GM21360 (cell line): ENCODE data around the gene CLTB.

Experiments used
- ATAC-seq: cut with Tn5 transposase; IDR thresholded peaks from one replicate; pipeline ENCODE4 v1.9.1; 2021; ENCODE audit warnings: mild to moderate bottlenecking, moderate library complexity; ENCODE audit not compliant: unreplicated experiment

Gene CLTB

DNA sequence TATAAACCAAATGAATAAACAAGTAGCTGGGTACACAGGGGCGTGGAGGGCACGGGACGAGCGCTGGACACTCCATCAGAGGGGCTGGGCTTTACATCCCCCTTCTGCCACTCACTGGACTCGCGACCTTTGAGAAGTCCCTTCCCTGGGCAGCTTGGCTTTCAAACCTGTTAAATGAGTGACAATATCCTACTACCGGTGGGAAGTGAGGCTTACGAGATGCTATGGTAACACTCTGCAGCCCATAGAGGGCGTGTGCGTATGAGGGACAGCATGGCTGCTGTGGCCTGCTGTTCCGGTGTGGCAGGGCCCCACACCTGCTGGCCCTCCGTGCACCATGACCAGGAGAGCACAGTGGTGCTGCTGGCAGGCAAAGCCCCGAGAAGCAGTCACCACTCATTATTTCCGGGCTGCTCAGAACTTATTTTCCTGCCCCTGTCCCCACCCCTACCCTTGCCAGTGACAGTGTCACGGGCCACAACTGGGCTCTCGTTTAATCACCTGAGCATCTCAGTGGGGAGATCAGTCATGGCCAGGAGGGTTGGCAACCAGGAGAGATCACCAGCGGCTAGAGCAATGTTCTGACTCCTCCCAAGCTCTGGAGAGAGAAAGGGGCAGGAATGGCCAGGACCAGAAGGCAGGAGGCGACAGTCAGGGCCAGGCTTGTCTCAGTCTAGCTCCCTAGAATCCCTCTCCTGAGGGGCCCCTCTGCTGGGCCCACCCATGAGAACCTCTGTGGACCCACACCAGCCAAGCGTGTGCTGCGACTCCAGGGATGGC, 10.5 kb downstream of the CLTB start:
- no peak for ATAC-seq

DNA sequence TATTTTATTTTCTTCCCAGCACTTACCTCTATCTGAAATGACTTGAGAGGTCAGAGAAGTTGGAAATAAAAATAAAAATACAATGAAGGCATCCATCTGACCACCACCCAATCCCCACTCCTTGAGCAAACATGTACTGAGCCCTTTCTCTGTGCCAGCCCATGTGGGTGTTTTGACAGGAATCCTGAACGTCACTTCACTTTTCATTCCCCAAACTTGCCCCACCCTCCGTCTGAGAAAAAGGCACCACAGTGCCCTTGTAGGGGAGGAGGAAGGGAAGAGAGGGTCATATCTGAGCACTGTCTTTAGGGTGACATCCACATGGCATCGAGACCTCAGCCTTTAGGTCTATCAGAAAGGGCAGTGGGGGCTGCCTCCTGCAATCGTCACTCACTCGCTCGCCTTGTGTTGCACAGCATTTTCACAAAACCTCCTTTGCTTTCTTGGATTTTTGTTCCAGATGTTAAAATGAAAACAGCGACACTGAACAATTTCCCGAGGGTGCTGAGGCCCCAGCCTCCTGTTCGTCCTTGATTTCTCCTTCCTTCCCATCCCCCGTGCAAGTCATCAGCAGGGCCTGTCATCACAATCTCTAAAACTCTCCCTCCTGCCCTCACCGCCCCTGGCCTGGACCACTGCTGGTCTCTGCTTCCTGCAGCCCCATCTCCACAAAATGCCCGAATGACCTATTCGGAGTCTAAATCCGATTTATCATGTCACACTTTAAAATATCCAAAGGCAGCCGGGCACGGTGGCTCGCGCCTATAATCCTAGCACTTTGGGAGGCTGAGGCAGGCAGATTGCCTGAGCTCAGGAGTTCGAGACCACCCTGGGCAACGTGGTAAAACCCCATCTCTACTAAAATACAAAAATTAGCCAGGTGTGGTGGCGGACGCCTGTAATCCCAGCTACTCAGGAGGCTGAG, 14.8 kb downstream of the CLTB start:
- ATAC-seq = no peak

DNA sequence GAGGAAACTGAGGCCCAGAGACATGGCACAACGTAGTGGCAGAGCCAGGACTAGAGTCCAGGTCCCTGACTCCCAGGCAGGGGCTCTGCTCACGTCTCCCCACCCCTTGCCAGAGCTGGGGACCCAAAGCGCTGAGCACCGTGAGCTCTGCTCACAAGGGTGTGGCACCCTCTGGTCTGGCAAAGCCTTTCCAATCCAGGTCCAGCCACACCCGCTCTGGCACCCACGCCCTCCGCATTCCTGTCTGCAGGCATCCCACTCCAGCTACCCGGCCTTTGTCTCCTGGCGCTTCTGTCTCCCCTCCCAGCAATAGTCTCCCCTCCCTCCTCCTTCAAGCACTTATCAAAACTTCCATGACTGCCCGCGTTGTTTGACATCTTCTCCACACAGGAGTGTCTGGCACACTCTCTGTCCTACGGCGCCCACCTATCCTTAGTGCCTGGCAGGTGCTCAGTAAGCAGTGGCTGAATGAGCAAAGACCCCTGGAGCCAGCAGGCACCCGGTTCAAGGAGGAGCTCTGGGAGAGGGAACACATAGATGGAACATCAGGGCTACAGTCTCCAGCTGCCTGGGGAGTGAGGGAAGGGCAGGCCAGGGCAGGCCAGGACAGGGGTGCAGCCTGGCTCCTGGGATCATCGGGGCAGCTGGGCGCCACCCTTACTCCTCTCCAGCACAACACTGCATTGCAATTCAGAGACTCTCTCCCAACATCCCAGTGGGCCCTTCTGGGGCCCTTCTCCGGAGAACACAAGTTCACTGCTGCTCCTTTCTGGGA, 15.8 kb downstream of the CLTB start:
- ATAC-seq = no peak

DNA sequence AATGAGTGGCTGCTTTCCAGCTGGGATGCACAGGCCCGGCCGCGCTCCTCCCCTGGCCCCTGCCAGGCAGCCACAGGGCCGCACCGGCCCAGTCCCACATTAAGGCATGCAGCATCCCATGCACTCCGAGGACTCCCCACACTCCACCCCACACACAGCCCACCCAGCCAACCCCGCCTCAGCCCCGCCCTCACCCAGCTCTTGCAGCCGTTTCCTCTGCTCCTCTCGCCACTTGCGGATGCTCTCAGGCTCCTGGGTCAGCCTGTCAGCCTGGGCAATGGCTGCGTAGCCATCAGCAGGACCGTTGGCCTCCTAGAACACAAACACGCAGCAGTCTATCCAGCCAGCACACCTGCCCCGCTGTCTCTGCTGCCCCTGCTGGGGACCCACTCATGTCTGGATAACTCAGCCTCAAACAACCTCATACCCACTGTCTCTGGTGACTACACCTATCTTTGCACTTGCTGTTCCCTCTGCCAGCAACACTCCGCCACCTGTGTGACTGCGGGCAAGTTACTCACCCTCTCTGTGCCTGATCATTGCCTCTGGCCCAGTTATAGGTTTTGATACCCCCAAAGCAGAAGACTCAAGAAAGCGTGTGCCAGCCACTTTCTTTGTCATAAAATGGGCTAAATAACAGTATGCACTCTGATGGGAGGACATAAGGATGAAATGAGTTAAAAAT, 18.5 kb downstream of the CLTB start:
- ATAC-seq = no peak

DNA sequence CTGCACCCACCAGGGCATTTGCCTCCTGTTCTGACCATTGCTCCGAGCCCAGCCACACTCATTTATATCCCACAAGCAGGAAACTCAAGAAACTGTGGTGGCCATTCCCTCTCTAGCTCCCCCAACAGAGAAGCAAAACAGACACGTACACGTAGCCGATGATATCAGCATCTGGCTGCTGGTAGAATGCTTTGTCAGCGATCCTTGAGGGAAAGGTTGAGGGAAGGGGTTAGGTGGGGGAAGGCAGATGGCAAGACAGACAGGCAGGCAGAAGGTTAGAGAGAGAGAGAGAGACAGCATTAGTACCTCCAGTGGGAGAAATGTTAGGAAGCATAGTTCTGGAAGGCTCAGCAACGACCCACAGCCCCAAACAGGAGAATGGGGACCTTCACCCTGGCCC, 20.0 kb downstream of the CLTB start:
- ATAC-seq = no peak

DNA sequence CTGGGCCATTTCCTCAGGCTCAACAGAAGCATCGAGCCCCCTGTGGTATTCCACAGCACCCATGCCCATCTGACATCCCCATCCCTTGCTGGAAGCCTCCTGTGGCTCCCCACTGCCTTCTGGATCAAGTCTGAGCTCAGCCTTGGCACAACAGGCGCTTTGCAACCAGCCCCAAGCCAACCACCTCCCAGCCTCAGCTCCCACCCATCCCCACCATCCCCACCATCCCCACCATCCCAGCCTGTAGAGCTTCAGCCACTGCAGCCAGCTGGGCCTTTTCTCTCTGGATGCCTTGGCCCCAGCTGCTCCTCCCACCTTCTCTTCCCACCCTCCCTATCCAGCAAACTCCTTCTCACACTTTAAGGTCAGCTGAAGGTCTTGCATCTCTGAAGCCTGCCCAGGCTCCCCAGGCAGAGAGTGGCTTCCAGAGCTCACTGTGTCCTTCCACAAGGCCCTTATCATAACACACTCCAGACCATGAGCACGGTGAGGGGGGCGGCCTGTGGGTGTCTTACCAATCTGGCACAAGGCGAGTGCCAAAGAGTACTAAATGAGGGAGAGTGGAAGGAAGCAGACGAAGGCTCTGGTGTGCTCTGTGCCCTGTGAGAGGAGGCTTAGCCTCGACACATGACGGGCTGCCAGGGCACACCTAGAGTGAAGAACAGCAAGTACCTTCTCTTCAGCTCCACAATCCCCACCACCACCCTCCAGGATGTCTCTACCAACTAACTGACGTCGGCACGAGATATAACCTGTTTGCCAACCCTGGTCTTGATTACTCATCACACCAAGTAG, 21.3 kb downstream of the CLTB start:
- ATAC-seq = no peak

DNA sequence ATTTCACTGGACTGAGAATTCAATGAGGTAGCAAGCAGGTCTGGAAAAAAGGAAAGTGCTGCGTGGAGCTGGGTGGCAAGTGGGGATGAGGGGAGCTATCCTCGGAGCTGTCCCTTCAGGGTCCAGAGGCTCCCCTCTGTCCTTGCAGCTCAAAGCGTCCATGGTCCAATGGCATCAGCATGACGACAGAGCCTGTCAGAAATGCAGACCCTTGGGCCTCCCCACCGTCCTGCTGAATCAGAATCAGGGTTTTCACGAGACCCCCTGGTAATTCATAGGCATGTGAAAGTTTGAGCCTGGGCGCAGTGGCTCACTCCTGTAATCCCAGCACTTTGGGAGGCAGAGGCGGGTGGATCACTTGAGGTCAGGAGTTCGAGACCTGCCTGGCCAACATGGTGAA, 22.2 kb downstream of the CLTB start:
- no peak for ATAC-seq

DNA sequence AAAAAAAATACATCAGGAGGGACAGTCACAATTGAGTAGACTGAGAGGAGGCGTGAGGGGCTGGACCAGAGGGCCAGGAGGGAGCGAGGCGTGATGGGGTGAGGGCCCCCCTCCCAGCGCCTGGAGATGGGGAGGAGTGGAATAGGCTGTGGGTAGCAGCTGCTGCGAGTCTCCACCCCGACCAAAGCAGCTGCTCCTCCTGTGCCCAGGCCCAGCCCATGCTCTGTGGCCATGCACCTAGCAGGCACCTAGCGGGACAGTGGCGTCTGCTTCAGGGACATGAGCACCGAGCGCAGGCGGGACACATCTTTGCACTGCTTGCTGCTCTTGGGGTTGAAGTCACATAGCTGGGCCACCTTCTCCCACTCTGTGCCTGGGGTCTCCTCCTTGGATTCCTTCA, 23.8 kb downstream of the CLTB start:
- ATAC-seq = no peak

DNA sequence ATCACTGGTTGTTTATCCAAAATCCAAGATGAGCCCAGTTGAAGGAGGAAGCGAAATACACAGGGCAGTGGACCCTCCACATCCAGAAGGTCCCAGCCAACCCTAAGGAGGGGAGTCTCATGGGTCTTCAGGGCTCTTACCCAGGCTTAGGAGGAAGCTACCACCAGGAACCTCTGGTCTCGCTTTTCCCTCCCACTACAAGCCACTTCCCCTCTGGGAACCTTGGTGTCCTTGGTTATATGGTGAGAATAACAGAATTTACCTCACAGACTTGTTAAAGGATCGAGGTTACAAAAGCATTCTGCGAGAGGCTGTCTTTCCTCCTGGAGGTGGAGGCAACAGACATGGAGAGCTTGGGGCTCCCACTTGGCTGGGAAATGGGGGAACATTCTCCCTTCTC, 24.3 kb downstream of the CLTB start:
- no peak for ATAC-seq

DNA sequence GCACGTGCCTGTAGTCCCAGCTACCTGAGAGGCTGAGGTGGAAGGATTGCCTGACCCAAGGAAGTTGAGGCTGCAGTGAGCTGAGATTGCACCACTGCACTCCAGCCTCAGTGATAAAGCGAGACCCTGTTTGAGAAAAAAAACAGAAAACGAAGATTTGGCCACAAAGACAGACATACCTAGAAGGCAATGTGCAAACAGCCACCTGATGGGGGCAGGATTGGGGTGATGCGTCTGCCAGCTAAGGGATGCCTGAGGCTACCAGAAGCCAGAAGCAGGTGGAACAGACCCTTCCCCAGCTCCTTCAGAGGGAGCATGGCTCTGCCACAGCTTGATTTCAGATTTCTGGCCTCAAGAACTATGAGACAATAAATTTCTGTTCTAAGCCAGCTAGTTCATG, 24.9 kb downstream of the CLTB start:
- ATAC-seq = no peak

DNA sequence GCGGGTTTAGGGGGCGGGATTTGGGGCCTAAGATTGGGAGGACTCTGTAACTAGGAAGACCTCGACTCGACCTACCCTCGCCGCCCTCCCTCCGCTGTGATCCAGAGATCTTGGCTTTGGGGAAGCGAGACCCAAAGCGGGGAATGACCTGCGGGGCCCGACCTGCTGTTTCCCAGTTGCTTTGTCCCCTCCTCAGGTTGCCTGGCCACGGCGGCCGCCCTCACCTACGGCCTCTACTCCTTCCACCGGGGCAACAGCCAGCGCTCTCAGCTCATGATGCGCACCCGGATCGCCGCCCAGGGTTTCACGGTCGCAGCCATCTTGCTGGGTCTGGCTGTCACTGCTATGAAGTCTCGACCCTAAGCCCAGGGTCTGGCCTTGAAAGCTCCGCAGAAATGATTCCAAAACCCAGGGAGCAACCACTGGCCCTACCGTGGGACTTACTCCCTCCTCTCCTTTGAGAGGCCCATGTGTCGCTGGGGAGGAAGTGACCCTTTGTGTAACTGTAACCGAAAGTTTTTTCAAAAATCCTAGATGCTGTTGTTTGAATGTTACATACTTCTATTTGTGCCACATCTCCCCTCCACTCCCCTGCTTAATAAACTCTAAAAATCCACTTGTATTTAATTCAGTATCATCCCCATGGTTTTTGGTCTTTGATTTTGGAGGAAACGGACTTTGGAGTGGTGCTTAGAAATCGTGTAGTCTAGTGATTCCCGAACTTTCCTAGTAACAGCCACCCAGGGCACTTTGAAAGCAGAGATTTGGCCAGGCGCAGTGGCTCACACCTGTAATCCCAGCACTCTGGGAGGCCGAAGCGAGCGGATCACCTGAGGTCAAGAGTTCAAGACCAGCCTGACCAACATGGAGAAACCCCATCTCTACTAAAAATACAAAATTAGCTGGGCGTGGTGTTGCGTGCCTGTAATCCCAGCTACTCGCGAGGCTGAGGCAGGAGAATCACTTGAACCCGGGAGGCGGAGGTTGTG, 26.9 kb downstream of the CLTB start:
- peak; percentile 27 for ATAC-seq

DNA sequence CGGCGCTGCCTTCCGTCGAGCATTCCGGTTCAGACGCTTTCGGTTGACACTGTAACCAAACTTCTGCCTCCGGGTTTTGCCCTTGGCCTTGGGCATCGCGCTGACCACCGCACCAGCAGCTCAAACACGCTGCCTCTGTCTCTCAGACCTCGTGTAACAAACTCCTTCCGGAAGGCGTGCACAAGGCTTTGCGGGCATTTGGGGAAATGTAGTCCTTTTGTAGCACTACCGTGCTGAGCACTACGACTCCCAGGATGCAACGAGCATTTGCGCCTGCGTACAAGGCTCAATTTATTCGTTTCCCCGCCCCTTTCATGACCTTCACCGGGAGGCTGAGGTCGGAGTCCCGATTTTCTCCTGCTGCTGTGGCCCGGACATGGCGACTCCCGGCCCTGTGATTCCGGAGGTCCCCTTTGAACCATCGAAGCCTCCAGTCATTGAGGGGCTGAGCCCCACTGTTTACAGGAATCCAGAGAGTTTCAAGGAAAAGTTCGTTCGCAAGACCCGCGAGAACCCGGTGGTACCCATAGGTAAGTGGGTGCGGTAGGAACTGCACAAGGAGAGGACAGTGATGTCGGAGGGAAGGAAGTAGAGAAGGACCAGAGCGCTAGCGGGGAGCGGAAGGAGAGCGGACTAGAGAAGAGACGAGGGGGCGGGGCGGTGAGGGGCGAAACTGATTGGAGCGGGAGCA, 27.8 kb downstream of the CLTB start, which contains the start of the genes HIGD2A and NOP16:
Gene HIGD2A, plus strand, starts transcription at position 308 of the 691 bp plus-strand sequence. Its CDS starts 69 bp downstream, at position 377.
Gene NOP16, minus strand, starts transcription at position 155 of the 691 bp plus-strand sequence. Its CDS starts 59 bp downstream, at position 96.
- peak; percentile 84 for ATAC-seq

DNA sequence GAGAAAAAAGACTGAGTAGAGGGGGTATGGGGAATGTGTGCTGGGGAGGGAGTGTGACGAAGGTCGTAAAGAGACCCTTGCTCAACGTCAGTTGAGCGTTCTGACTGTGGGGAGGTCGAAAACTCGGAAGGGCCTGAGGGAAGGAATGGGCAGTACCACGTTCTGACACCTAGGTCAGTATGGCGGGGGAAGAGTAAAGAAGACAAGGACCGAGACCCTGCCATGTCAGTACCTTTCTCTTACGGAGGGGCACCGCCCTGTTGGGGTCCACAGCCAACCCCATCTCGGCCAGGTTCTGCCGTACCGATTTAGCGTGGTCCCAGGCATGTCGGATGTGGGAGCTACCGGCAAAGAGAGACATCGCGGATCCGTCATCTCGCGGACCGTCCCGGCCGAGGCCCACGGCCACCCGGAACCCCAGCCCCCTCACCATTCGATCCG, 28.3 kb downstream of the CLTB start:
- no peak for ATAC-seq

DNA sequence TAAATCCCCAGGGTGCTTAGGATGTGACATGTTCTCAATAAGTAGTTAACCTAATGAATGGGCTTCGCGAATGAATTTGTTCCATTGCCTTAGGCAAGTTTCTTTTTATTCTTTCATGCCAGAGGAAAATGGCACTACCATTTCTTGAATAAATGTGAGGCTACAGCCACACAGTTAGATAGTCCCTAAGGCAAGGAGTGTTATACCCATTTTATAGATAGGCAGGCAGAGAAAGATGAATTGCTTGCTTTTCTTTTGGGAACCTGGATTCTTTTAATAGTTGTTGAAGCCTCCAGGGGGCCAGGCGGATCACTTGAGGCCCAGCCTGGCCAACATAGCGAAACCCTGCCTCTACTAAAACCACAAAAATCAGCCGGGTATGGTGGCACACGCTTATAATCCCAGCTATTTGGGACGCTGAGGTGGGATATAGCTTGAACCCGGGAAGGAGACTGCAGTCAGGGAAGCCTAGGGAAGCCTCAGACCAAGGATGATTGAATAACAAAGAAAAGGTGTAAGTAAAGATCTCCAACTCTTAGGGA, 28.9 kb downstream of the CLTB start:
- ATAC-seq = no peak

DNA sequence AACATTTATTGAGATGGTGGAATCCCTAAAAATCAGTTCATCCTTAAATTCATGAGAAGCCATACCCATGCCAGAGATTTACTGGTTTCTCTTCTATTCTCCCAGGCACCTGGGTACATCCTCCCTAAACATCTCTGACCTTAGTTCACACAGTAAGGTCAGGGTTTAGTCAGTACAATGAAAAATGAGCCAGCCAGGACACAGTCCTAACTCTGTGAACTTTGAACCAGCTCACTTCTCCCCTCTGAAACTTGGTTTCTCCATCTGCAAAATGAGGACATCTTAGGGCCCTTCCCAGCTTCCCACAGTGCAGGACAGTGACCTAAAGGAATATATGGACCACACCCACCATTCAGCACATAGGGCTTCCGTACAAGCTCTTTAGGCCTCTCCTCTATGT, 29.8 kb downstream of the CLTB start:
- ATAC-seq = no peak

DNA sequence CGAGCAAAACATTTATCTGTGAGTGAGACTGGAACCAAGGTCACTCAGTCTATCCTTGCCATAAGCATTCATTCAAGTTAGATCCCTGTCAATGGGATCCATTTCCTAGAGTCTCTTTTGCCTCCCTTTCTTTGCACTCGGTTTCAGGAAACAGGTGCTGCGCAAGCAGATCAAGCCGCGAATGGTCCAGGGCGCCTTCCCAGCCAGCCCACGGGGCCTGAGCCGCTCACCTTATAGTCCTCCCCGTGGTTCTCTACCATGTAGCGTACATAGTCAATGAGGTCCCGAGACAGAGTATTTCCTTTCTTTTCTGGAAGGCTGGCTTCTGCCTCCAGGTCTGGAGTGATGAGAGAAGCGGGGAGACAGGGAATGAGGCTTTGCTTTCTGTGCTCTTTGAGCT, 31.3 kb downstream of the CLTB start:
- no peak for ATAC-seq

DNA sequence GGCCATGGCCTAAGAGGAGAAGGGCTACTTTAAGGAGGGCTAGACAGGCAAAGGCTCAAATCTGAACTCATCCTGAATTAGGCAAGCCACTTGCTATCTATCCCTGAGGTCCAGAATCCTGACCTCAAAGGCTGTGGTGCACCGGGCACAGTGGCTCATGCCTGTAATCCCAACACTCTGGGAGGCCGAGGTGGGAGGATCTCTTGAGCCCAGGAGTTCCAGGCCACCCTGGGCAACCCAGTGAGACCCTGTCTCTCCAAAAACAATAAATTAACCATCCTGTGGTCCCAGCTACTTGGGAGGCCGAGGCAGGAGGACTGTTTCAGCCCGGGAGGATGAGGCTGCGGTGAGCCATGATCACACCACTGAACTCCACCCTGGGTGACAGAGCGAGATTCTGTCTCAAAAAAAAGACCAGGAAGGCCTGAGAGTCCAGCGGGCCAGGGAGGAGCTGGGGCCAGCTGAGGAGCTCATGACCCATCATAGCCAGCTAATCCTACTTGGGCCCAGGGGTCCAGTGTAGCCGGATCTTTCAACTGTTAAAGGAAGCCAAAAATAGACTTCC, 31.9 kb downstream of the CLTB start:
- ATAC-seq = no peak
